Measurements from ENCODE around the gene SOX1.
A peak's percentile ranks its signal among the peaks of the same experiment; 100 is the strongest.

The SOX1 gene

DNA sequence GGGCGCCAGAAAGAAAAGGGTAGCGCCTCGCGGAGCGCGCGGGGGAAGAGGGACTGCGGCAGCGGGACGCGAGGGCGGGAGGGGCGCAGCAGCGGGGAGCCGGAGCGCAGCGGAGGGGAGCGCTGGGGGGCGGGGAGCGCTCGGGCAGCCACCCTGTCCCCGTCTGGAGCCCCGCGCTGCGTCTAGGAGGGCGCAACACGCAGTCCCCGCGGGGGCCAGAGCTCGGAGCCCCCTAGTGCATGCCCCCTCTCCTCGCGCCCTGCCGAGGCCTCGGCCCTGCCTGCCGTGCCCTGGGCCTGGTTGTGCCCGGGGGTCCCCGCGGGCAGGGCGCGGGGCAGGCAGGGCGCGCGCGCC lies 37.9 kb downstream of the SOX1 start:
- Histone ChIP-seq H4K20me1 (no peaks in the 10 kb centered on the region), H3K9ac (no peak overlapping the region), H3K36me3 (no peaks in the 10 kb centered on the region), H3K27me3 (peaks cover 84% of the 10 kb centered on the region), H3K4me1 (no peaks in the 10 kb centered on the region), H3K9me3 (peaks cover 43% of the 10 kb centered on the region), H3K4me2 (no peak overlapping the region), H3K4me3 (peak overlapping the region; percentile 25; the same call in 1 of the 2 replicates), H3K27ac (no peak overlapping the region)
- TF ChIP-seq Cebpa-rat (IDR thresholded peaks at IDR 0.05) = no peak

DNA sequence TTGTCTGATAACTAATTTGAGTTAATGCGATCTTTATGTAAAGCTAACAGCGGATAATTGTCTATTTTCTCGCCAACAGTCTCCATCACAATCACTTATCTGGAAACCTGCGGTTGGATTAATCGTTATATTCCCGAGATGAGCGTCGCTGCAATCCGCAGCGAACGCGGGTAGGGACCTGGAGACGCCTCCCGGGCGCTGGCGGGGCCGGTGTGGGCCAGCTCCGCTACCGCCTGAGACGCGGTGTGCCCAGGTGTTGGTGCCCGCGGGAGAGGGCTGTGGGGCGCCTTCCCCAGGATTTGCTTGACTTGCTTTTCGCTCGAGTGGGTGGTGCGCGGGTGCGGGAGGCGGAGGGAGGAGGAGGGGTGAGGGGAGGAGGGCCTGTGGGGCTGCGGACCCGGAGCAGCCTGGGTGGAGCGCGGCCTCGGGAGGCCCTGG lies 38.3 kb downstream of the SOX1 start:
- TF ChIP-seq Cebpa-rat (IDR thresholded peaks at IDR 0.05) = no peak
- H3K9ac ChIP-seq = no peak overlapping the region
- H3K4me3 ChIP-seq = peak overlapping the region; percentile 25; the same call in 1 of the 2 replicates
- H3K9me3 ChIP-seq = peaks cover 43% of the 10 kb centered on the region
- H3K27me3 ChIP-seq = peaks cover 84% of the 10 kb centered on the region
- H3K27ac ChIP-seq = no peak overlapping the region
- no peaks in the 10 kb centered on the region for H4K20me1 ChIP-seq
- no peak overlapping the region for H3K4me2 ChIP-seq
- H3K36me3 ChIP-seq = no peaks in the 10 kb centered on the region
- H3K4me1 ChIP-seq = no peaks in the 10 kb centered on the region

DNA sequence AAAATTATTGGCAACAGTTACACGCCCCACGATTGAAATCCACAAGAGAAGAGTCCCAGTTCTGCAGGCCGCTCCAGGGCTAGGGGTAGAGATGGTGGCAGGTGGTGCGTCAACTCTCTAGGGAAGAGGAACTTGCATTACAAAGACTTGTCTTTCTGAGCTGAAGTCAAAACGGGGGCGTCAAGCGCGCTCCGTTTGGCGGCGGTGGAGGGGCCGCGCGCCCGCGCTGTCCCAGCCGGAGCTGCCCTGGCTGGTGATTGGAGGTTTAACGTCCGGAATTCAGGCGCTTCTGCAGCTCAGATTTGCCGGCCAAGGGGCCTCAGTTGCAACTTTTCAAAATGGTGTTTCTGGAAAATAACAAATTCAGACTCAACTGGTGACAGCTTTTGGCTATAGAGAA lies 38.9 kb downstream of the SOX1 start:
- peaks cover 82% of the 10 kb centered on the region for H3K27me3 ChIP-seq
- H3K27ac ChIP-seq = no peak overlapping the region
- no peaks in the 10 kb centered on the region for H3K36me3 ChIP-seq
- no peak overlapping the region for H3K9ac ChIP-seq
- no peak overlapping the region for H3K4me2 ChIP-seq
- H4K20me1 ChIP-seq = no peaks in the 10 kb centered on the region
- H3K4me3 ChIP-seq = no peak overlapping the region
- no peaks in the 10 kb centered on the region for H3K4me1 ChIP-seq
- no peak for TF ChIP-seq Cebpa-rat (IDR thresholded peaks at IDR 0.05)
- peaks cover 43% of the 10 kb centered on the region for H3K9me3 ChIP-seq

DNA sequence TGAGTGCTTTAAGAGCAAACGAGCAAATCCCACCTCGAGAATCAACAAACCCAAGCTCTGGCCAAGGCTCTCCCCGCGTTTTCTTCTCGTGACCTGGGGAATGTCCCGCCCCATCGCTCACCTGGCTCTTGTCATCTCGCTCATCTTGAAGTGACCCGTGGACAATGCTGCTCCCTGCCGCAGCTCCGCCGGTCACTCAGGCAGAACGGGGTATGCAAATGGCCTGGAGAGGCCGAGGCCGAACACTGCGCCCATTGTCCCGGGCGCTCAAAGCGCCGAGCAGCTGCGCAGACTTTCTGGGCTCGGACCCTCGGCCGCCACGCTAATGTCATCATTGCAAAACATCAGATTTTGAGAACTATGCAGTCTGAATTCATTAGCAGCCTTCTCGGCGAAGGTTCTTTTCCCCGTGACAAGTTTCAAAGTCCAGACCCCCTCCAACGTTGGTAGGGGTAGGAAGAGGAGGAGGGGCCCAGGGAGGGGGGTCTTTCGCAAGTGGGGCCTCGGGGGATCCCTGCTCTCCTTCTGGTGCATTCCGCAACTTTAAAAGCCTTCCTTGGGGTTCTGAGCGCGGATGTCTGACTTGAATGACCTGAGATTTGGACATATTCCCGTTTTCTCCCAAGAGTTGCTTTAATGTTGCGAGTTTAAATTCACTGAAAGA lies 39.7 kb downstream of the SOX1 start:
- H3K4me1 ChIP-seq = no peaks in the 10 kb centered on the region
- no peaks in the 10 kb centered on the region for H4K20me1 ChIP-seq
- no peak overlapping the region for H3K9ac ChIP-seq
- peaks cover 43% of the 10 kb centered on the region for H3K9me3 ChIP-seq
- no peak overlapping the region for H3K4me3 ChIP-seq
- H3K27me3 ChIP-seq = peaks cover 74% of the 10 kb centered on the region
- no peaks in the 10 kb centered on the region for H3K36me3 ChIP-seq
- TF ChIP-seq Cebpa-rat (IDR thresholded peaks at IDR 0.05) = no peak
- H3K4me2 ChIP-seq = no peak overlapping the region
- H3K27ac ChIP-seq = no peak overlapping the region

DNA sequence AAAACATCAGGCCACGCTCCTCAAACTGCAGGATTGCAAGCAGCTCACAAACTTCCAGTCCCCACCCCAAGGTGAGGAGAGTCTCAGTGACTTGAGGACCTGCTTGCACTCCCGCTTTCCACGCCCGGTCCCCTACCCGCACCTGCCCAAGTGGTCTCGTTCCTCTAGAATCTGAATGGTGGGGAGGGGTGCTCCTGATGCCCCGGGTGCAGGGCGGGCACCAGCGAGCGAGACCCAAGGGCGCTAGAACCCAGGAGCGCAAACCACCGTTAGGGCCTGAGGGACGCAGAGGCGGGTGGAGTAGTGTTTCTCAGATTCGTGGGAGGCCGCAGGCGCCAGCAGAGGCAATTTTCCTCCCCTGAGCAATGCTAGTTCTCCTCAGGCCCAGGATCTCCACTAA lies 40.3 kb downstream of the SOX1 start:
- Histone ChIP-seq H3K4me3 (no peak overlapping the region), H3K27ac (no peak overlapping the region), H3K27me3 (peaks cover 68% of the 10 kb centered on the region), H3K9ac (no peak overlapping the region), H3K36me3 (no peaks in the 10 kb centered on the region), H3K4me2 (no peak overlapping the region), H3K9me3 (peaks cover 43% of the 10 kb centered on the region), H3K4me1 (no peaks in the 10 kb centered on the region), H4K20me1 (no peaks in the 10 kb centered on the region)
- no peak for TF ChIP-seq Cebpa-rat (IDR thresholded peaks at IDR 0.05)

DNA sequence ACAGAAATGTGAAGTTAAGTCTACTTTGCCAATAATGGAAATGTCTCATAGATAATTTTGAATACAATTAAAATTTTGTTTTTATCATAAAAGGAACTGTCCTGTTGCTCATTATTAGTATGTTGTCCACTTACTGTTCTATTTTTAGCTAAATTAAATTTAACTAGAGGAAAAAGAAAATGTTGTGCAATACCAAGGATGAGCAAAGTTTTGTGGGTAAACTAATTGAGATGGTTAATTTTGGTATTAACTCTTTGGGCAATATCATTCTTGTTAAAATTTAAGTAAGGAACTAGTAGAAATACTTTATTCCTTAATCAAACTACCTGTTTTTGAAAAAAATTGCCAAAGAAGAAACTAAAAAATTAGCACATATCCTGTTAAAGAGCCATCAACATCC lies 43.5 kb downstream of the SOX1 start:
- no peak for TF ChIP-seq Cebpa-rat (IDR thresholded peaks at IDR 0.05)
- no peaks in the 10 kb centered on the region for H3K36me3 ChIP-seq
- H3K4me1 ChIP-seq = peaks cover 8% of the 10 kb centered on the region; the same call in 1 of the 2 replicates
- H4K20me1 ChIP-seq = no peaks in the 10 kb centered on the region
- no peak overlapping the region for H3K27ac ChIP-seq
- H3K9me3 ChIP-seq = peaks cover 18% of the 10 kb centered on the region
- H3K4me3 ChIP-seq = no peak overlapping the region
- H3K4me2 ChIP-seq = no peak overlapping the region
- H3K27me3 ChIP-seq = peaks cover 36% of the 10 kb centered on the region
- H3K9ac ChIP-seq = no peak overlapping the region

DNA sequence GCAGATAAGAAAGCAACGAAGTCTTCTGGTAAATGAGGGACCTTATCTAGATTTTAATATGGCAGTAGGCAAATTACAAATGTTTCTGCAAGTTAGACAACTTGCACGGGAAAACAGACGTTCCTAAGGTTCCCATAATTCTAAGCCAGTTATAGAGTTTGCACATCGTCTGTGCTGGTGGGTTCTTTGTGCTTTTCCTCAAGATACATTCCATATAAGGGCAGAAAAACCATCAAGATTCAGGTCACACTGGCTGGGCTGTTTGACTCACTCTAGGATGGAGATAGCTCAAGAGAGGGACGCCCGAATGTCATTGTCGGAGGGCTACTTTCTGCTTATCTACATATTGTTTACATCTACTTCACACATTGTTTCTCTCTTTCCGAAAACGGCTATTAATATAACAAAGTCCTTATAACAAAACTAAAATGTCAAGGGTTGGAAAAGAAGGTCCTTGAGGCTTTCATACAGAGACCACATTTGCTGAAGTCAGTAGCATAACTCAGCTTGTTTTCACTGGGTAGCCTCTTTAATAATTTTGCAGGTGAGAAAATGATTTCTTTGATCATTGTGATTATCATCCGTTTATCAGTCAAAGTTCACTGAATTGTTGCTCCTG lies 44.4 kb downstream of the SOX1 start:
- H3K27ac ChIP-seq = no peak overlapping the region
- peaks cover 27% of the 10 kb centered on the region for H3K27me3 ChIP-seq
- no peaks in the 10 kb centered on the region for H3K36me3 ChIP-seq
- H3K4me2 ChIP-seq = no peak overlapping the region
- H3K4me3 ChIP-seq = no peak overlapping the region
- H3K9ac ChIP-seq = no peak overlapping the region
- no peaks in the 10 kb centered on the region for H4K20me1 ChIP-seq
- no peak for TF ChIP-seq Cebpa-rat (IDR thresholded peaks at IDR 0.05)
- H3K4me1 ChIP-seq = peaks cover 8% of the 10 kb centered on the region; the same call in 1 of the 2 replicates
- H3K9me3 ChIP-seq = peaks cover 9% of the 10 kb centered on the region; the same call in 1 of the 2 replicates

DNA sequence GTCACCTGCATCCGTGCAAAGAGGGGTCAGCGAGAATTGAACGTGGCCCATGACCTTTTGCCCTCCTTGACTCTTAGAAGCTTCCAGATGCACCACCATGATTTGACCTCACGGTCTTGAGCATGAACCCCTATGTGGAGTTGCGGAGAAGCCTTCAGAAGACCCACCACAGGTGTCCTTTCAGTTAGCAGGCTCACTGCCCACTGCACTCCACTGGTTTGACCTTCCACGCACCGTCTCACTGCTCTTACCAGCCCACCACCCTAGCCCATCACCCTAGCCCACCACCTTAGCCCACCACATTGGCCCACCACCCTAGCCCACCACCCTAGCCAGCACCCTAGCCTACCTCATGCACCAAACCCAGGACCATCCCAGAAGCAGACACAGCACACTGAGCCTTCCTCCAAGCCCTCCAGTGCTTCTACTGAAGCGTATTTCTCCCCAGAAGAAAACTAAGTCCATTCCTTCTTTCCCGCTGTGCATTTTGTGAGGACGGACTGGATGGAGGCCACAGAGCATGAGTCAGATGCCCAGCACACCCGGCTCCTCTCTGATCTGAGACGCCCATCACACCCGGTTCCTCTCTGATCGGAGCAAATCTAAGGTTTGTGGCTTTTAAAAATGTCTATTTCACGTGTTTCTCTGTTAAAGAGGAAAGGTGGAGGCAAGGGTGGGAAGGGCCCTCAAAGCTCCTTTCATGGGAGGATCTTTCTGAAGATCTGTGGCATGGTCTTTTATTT lies 45.8 kb downstream of the SOX1 start:
- Histone ChIP-seq H3K4me1 (peaks cover 13% of the 10 kb centered on the region; the same call in 1 of the 2 replicates), H3K36me3 (no peaks in the 10 kb centered on the region), H3K27me3 (peaks cover 14% of the 10 kb centered on the region), H3K27ac (no peak overlapping the region), H3K9me3 (no peaks in the 10 kb centered on the region), H3K4me2 (no peak overlapping the region), H3K9ac (no peak overlapping the region), H4K20me1 (no peaks in the 10 kb centered on the region), H3K4me3 (no peak overlapping the region)
- no peak for TF ChIP-seq Cebpa-rat (IDR thresholded peaks at IDR 0.05)

DNA sequence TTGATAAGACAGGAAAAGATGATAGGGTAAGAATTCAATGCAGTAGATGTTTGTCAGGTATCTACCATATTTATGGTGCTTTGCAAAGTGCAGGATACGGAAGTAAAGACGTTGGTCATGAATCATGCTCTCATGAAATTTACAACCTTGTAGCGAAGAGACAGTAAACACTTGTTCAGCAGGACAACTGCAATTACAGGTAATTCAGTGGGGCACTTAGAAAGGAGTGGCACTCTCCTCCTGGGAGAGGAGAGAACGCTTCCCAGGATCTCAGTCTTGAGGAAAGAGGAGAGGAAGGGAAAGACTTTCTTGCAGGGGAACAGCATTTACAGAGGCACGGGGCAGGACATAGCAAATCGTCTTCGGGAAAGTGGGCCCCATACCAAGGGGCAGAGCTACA lies 46.4 kb downstream of the SOX1 start:
- H3K4me2 ChIP-seq = no peak overlapping the region
- peaks cover 13% of the 10 kb centered on the region; the same call in 1 of the 2 replicates for H3K4me1 ChIP-seq
- no peak overlapping the region for H3K4me3 ChIP-seq
- H3K27me3 ChIP-seq = peaks cover 8% of the 10 kb centered on the region
- no peak overlapping the region for H3K27ac ChIP-seq
- no peaks in the 10 kb centered on the region for H3K36me3 ChIP-seq
- no peaks in the 10 kb centered on the region for H3K9me3 ChIP-seq
- no peak for TF ChIP-seq Cebpa-rat (IDR thresholded peaks at IDR 0.05)
- H4K20me1 ChIP-seq = no peaks in the 10 kb centered on the region
- H3K9ac ChIP-seq = no peak overlapping the region

DNA sequence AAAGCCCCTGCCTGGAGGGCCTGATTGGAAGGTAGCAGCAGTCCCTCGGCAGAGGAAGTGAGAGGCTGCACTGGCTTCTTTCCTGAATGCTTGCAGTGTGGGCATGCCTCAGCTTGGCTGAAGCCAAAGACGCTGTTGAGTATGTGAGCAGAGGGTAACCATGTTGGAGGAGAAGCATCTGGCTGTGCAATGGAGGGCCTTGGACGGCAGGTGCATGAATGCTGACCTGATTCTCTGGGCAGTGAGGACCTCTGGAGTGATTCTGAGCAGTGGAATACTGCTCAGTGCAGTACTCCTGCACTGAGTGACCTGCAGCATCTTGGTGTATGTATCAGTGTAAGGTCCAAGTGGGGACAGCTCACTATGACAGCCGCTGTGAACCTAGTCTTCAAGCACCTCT lies 46.9 kb downstream of the SOX1 start:
- Histone ChIP-seq H3K4me1 (peaks cover 13% of the 10 kb centered on the region; the same call in 1 of the 2 replicates), H3K9me3 (no peaks in the 10 kb centered on the region), H4K20me1 (no peaks in the 10 kb centered on the region), H3K9ac (no peak overlapping the region), H3K4me3 (no peak overlapping the region), H3K4me2 (no peak overlapping the region), H3K36me3 (no peaks in the 10 kb centered on the region), H3K27me3 (peaks cover 3% of the 10 kb centered on the region; the same call in 1 of the 2 replicates), H3K27ac (no peak overlapping the region)
- no peak for TF ChIP-seq Cebpa-rat (IDR thresholded peaks at IDR 0.05)
